ENCODE measurements around the gene CABP4.

Gene CABP4

GRCh38 chr11:67492069-67492727 lies 37.0 kb downstream of the CABP4 start:
- Histone ChIP-seq H3K4me3 (replicated peaks; ENCODE audit: low read depth, low read length) (no peak overlapping the region), H3K27me3 (replicated peaks; ENCODE audit: control insufficient read depth, insufficient read depth, low read length) (no peaks in the 10 kb centered on the region), H3K36me3 (ENCODE audit: control insufficient read depth, insufficient read depth, low read length) (peaks cover 51% of the 10 kb centered on the region)
- DNase-seq (ENCODE audit: extremely low read depth, insufficient read length): peak; percentile 11
- TF ChIP-seq, protein P1, sequence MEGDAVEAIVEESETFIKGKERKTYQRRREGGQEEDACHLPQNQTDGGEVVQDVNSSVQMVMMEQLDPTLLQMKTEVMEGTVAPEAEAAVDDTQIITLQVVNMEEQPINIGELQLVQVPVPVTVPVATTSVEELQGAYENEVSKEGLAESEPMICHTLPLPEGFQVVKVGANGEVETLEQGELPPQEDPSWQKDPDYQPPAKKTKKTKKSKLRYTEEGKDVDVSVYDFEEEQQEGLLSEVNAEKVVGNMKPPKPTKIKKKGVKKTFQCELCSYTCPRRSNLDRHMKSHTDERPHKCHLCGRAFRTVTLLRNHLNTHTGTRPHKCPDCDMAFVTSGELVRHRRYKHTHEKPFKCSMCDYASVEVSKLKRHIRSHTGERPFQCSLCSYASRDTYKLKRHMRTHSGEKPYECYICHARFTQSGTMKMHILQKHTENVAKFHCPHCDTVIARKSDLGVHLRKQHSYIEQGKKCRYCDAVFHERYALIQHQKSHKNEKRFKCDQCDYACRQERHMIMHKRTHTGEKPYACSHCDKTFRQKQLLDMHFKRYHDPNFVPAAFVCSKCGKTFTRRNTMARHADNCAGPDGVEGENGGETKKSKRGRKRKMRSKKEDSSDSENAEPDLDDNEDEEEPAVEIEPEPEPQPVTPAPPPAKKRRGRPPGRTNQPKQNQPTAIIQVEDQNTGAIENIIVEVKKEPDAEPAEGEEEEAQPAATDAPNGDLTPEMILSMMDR (IDR thresholded peaks at IDR 0.05; ENCODE audit: insufficient read depth, low read length, poor library complexity, severe bottlenecking): no peak

DNA sequence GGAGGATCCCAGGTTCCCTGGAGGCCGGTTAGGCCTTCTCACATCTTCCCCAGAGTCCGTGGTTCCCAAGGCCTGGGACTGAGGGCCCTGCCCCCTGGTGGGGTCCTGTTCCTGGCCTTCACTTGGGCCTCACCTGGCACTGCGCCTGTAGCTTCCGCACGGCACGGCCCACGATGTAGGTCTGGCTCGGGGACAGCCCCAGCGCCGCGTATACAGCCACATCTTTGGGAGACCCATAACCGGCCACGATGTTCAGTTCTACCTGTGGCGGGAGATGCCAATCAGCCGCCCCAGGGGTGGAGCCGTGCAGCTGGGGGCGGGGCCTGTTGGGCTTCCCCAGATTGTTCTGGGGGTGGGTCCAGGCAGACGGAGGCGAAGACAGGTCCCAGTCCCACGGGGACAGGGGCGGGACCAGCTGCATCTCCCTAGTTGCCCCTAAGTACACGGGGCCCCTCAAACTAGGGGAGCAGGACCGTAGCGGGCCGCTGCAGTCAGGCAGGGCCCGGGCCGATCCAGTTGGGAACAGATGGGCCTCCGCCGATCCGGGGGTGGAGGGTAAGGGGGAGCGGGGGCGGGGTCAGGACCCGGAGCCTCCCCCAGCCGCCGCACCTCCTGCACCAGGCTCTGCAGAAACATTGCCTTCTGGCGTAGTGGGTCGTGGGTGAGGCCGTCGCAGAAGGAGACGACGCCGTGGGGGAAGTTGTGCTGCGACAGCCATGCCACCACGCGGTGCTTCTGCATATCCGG lies 37.8 kb downstream of the CABP4 start:
- peak; percentile 30 for DNase-seq (ENCODE audit: extremely low read depth, insufficient read length)
- H3K36me3 ChIP-seq (ENCODE audit: control insufficient read depth, insufficient read depth, low read length): peaks cover 59% of the 10 kb centered on the region

GRCh38 chr11:67493548-67494370 lies 38.6 kb downstream of the CABP4 start:
- DNase-seq (ENCODE audit: extremely low read depth, insufficient read length): peak; percentile 23
- TF ChIP-seq, protein P1 (IDR thresholded peaks at IDR 0.05; ENCODE audit: insufficient read depth, low read length, poor library complexity, severe bottlenecking): no peak

More for the DNA sequence above, 37.8 kb downstream of the CABP4 start:
- H3K4me3 ChIP-seq (replicated peaks; ENCODE audit: low read depth, low read length): no peak overlapping the region
- H3K27me3 ChIP-seq (replicated peaks; ENCODE audit: control insufficient read depth, insufficient read depth, low read length): no peaks in the 10 kb centered on the region
- TF ChIP-seq, protein P1 (IDR thresholded peaks at IDR 0.05; ENCODE audit: insufficient read depth, low read length, poor library complexity, severe bottlenecking): no peak

GRCh38 chr11:67494371-67495233 lies 39.4 kb downstream of the CABP4 start:
- Histone ChIP-seq H3K36me3 (ENCODE audit: control insufficient read depth, insufficient read depth, low read length) (peaks cover 64% of the 10 kb centered on the region), H3K27me3 (replicated peaks; ENCODE audit: control insufficient read depth, insufficient read depth, low read length) (no peaks in the 10 kb centered on the region), H3K4me3 (replicated peaks; ENCODE audit: low read depth, low read length) (no peak overlapping the region)
- DNase-seq (ENCODE audit: extremely low read depth, insufficient read length): no peak
- TF ChIP-seq, protein P1 (IDR thresholded peaks at IDR 0.05; ENCODE audit: insufficient read depth, low read length, poor library complexity, severe bottlenecking): no peak

More at GRCh38 chr11:67493548-67494370, 38.6 kb downstream of the CABP4 start:
- peaks cover 66% of the 10 kb centered on the region for H3K36me3 ChIP-seq (ENCODE audit: control insufficient read depth, insufficient read depth, low read length)
- no peaks in the 10 kb centered on the region for H3K27me3 ChIP-seq (replicated peaks; ENCODE audit: control insufficient read depth, insufficient read depth, low read length)
- H3K4me3 ChIP-seq (replicated peaks; ENCODE audit: low read depth, low read length): no peak overlapping the region

Data from GM06990 (cell line).